ENCODE measurements around the gene NME7. TPM values are rescaled to one million over a fixed set of nuclear protein-coding genes. Genes with fewer than 3 reads are reported as not detected.

NME7 gene
- total and polyA plus RNA-seq, 4 donors, result 13.3 to 23.5 (median 17.7) TPM

GRCh38 chr1:169121146-169121923 is 246.3 kb downstream of the NME7 start:
- DNase-seq (no peak), ATAC-seq (ENCODE audit: low FRiP score) (no peak)
- no peaks in the 10 kb centered on the region for H3K4me1 ChIP-seq (ENCODE audit: control insufficient read depth in 1 of 2, insufficient read depth in 2 of 2, low read length in 2 of 2)
- 92 to 96% methylated on average over 6 of the region's 6 CpGs for WGBS, 2 donors
- peaks cover 0 to 4% of the 10 kb centered on the region in 2 donors for H3K36me3 ChIP-seq (ENCODE audit: control insufficient read depth in 1 of 2, insufficient read depth in 2 of 2, low read length in 1 of 2)
- H3K27me3 ChIP-seq (ENCODE audit: control insufficient read depth in 1 of 2, insufficient read depth in 2 of 2, low read length in 1 of 2), result no peaks in the 10 kb centered on the region
- intact Hi-C loops (cut with DNase I), result loop anchor here in 1 of 2 donors (10.0 kb wide), 1 partner anchor 47 kb away; no protein-coding TSS in a partner anchor
- no peak overlapping the region for H3K4me3 ChIP-seq (ENCODE audit: low read length in 2 of 2)
- no peaks in the 10 kb centered on the region for H3K9me3 ChIP-seq (ENCODE audit: control insufficient read depth, low read length)
- no peak overlapping the region for H3K27ac ChIP-seq (ENCODE audit: low read depth in 1 of 2, low read length in 2 of 2)

- H3K27me3 ChIP-seq (ENCODE audit: control insufficient read depth in 1 of 2, insufficient read depth in 2 of 2, low read length in 1 of 2), result no peaks in the 10 kb centered on the region
- no peak overlapping the region for H3K27ac ChIP-seq (ENCODE audit: low read depth in 1 of 2, low read length in 2 of 2)
- no peaks in the 10 kb centered on the region for H3K4me1 ChIP-seq (ENCODE audit: control insufficient read depth in 1 of 2, insufficient read depth in 2 of 2, low read length in 2 of 2)
- H3K9me3 ChIP-seq (ENCODE audit: control insufficient read depth, low read length), result no peaks in the 10 kb centered on the region
- WGBS, 2 donors, result 77 to 78% methylated on average over 5 of the region's 5 CpGs
- intact Hi-C loops (cut with DNase I), result loop anchor here in 1 of 2 donors (10.0 kb wide), 1 partner anchor 45 kb away; no protein-coding TSS in a partner anchor
- DNase-seq (no peak), ATAC-seq (ENCODE audit: low FRiP score) (no peak)
- no peak overlapping the region for H3K4me3 ChIP-seq (ENCODE audit: low read length in 2 of 2)
- peaks cover 0 to 4% of the 10 kb centered on the region in 2 donors for H3K36me3 ChIP-seq (ENCODE audit: control insufficient read depth in 1 of 2, insufficient read depth in 2 of 2, low read length in 1 of 2)
Observed at GRCh38 chr1:169120066-169120465, 247.5 kb downstream of the NME7 start.

DNA sequence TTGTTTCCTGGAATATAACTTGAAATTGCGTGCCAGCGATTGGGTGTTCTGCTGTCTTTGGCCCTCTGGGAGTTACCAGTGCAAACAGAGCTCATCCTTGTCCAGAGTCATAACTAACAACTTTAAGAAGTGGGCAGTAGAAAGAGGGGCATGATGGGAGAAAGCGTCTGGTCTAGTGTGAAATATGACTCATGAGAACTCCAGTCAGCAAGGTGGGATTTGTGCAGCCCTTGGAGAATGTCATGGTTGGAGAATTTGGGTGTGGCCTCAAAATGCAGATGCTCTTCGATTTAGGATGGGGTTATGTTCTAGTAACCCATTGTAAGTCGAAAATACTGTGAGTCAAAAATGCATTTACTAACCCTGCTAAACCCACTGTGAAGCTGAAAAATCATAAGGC is 248.2 kb downstream of the NME7 start:
- no peaks in the 10 kb centered on the region for H3K27me3 ChIP-seq (ENCODE audit: control insufficient read depth in 1 of 2, insufficient read depth in 2 of 2, low read length in 1 of 2)
- intact Hi-C loops (cut with DNase I), result no loop called here
- H3K4me3 ChIP-seq (ENCODE audit: low read length in 2 of 2), result no peak overlapping the region
- DNase-seq, result no peak
- ATAC-seq (ENCODE audit: low FRiP score), result no peak
- 77 to 87% methylated on average over 5 of the region's 5 CpGs for WGBS, 2 donors
- peaks cover 0 to 4% of the 10 kb centered on the region in 2 donors for H3K36me3 ChIP-seq (ENCODE audit: control insufficient read depth in 1 of 2, insufficient read depth in 2 of 2, low read length in 1 of 2)
- no peaks in the 10 kb centered on the region for H3K9me3 ChIP-seq (ENCODE audit: control insufficient read depth, low read length)
- no peaks in the 10 kb centered on the region for H3K4me1 ChIP-seq (ENCODE audit: control insufficient read depth in 1 of 2, insufficient read depth in 2 of 2, low read length in 2 of 2)
- H3K27ac ChIP-seq (ENCODE audit: low read depth in 1 of 2, low read length in 2 of 2), result no peak overlapping the region

DNA sequence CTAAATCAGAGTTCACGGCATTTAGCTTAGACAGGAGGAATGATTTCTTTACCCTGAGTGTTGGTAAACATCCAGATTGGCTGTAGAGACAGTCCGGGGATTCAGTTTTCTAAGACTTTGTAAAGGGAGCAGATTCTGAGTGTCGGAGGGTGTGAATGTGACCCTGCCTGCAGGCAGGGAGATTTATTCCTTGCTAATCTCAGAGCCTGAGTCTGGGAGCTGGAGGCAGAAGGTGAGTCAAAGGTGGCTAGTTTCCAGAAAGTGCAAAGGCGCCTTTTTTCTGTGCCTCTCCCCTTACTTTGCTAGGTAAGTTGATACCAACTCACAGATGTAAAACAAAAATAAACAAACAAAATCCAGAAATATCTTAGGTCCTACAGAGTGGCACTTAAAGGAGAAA is 249.4 kb downstream of the NME7 start:
- WGBS, 2 donors, result 94 to 96% methylated on average over 4 of the region's 4 CpGs
- ATAC-seq (ENCODE audit: low FRiP score) (no peak), DNase-seq (no peak)
- peaks cover 0 to 2% of the 10 kb centered on the region in 2 donors for H3K4me1 ChIP-seq (ENCODE audit: control insufficient read depth in 1 of 2, insufficient read depth in 2 of 2, low read length in 2 of 2)
- peaks cover 0 to 4% of the 10 kb centered on the region in 2 donors for H3K36me3 ChIP-seq (ENCODE audit: control insufficient read depth in 1 of 2, insufficient read depth in 2 of 2, low read length in 1 of 2)
- no peak overlapping the region for H3K4me3 ChIP-seq (ENCODE audit: low read length in 2 of 2)
- intact Hi-C loops (cut with DNase I), result no loop called here
- no peaks in the 10 kb centered on the region for H3K27me3 ChIP-seq (ENCODE audit: control insufficient read depth in 1 of 2, insufficient read depth in 2 of 2, low read length in 1 of 2)
- no peaks in the 10 kb centered on the region for H3K9me3 ChIP-seq (ENCODE audit: control insufficient read depth, low read length)
- no peak overlapping the region for H3K27ac ChIP-seq (ENCODE audit: low read depth in 1 of 2, low read length in 2 of 2)

DNA sequence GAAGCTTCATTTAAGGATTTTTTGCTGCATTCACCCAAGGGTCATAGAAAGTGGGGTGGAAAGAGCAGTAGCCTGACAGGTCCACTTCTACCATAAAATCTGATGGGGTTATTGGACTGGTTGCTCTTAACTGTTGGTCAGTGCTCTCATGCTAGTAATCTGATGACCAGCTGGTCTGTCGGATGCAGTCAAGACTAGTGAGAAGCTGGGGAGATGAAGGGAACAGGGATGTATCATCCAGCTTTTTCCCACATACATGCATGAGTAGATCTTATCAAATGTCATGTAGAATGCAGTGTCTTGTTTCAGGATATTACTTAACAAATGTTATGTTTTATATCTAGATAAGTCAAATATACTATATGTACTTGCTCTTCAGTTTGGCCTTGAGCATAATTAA is 250.0 kb downstream of the NME7 start:
- DNase-seq (no peak), ATAC-seq (ENCODE audit: low FRiP score) (no peak)
- Histone ChIP-seq H3K27ac (ENCODE audit: low read depth in 1 of 2, low read length in 2 of 2) (no peak overlapping the region), H3K9me3 (ENCODE audit: control insufficient read depth, low read length) (no peaks in the 10 kb centered on the region), H3K4me3 (ENCODE audit: low read length in 2 of 2) (no peak overlapping the region), H3K4me1 (ENCODE audit: control insufficient read depth in 1 of 2, insufficient read depth in 2 of 2, low read length in 2 of 2) (peaks cover 0 to 2% of the 10 kb centered on the region in 2 donors), H3K27me3 (ENCODE audit: control insufficient read depth in 1 of 2, insufficient read depth in 2 of 2, low read length in 1 of 2) (no peaks in the 10 kb centered on the region), H3K36me3 (ENCODE audit: control insufficient read depth in 1 of 2, insufficient read depth in 2 of 2, low read length in 1 of 2) (peaks cover 0 to 4% of the 10 kb centered on the region in 2 donors)
- intact Hi-C loops (cut with DNase I), result no loop called here
- WGBS, 2 donors, result 87 to 94% methylated on average over 1 of the region's 1 CpG

GRCh38 chr1:169117014-169117413 is 250.6 kb downstream of the NME7 start:
- H3K36me3 ChIP-seq (ENCODE audit: control insufficient read depth in 1 of 2, insufficient read depth in 2 of 2, low read length in 1 of 2), result peaks cover 0 to 4% of the 10 kb centered on the region in 2 donors

GRCh38 chr1:169115891-169116585 is 251.6 kb downstream of the NME7 start:
- intact Hi-C loops (cut with DNase I), result no loop called here

More at GRCh38 chr1:169117014-169117413, 250.6 kb downstream of the NME7 start:
- H3K27ac ChIP-seq (ENCODE audit: low read depth in 1 of 2, low read length in 2 of 2), result no peak overlapping the region
- no peaks in the 10 kb centered on the region for H3K27me3 ChIP-seq (ENCODE audit: control insufficient read depth in 1 of 2, insufficient read depth in 2 of 2, low read length in 1 of 2)
- H3K4me1 ChIP-seq (ENCODE audit: control insufficient read depth in 1 of 2, insufficient read depth in 2 of 2, low read length in 2 of 2), result peaks cover 0 to 2% of the 10 kb centered on the region in 2 donors
- H3K4me3 ChIP-seq (ENCODE audit: low read length in 2 of 2), result no peak overlapping the region
- ATAC-seq (ENCODE audit: low FRiP score) (no peak), DNase-seq (no peak)
- no peaks in the 10 kb centered on the region for H3K9me3 ChIP-seq (ENCODE audit: control insufficient read depth, low read length)
- 98% methylated on average over 2 of the region's 2 CpGs for WGBS, 2 donors
- intact Hi-C loops (cut with DNase I), result no loop called here

DNA sequence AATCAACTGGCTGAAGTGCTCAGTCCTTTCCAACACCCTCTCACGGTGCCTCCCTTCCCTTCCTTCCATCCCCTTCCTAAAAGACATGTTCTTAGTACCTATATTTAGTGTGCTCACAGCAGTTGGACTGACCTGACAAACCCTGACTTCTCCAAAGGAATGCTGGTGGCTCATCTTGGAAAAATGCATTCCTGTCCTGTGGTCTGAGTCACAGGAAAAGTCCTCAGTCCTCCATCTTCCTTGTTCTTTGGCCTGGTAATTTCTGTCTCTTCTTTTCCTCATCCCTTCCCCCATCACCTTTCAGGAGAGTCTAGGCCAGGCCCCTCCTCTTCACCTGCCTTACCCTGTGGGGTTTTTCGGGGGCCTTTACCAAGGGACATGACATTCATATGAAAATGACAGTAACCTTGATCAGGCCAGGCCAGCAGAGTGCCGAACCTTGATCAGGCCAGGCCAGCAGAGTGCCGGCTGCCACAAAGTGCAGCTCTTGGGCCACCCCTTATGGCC is 253.9 kb downstream of the NME7 start:
- peaks cover 0 to 2% of the 10 kb centered on the region in 2 donors for H3K4me1 ChIP-seq (ENCODE audit: control insufficient read depth in 1 of 2, insufficient read depth in 2 of 2, low read length in 2 of 2)
- ATAC-seq (ENCODE audit: low FRiP score), result no peak

More at GRCh38 chr1:169115891-169116585, 251.6 kb downstream of the NME7 start:
- Histone ChIP-seq H3K4me1 (ENCODE audit: control insufficient read depth in 1 of 2, insufficient read depth in 2 of 2, low read length in 2 of 2) (peaks cover 0 to 2% of the 10 kb centered on the region in 2 donors), H3K27ac (ENCODE audit: low read depth in 1 of 2, low read length in 2 of 2) (no peak overlapping the region), H3K36me3 (ENCODE audit: control insufficient read depth in 1 of 2, insufficient read depth in 2 of 2, low read length in 1 of 2) (no peaks in the 10 kb centered on the region), H3K4me3 (ENCODE audit: low read length in 2 of 2) (no peak overlapping the region), H3K27me3 (ENCODE audit: control insufficient read depth in 1 of 2, insufficient read depth in 2 of 2, low read length in 1 of 2) (no peaks in the 10 kb centered on the region), H3K9me3 (ENCODE audit: control insufficient read depth, low read length) (no peaks in the 10 kb centered on the region)
- DNase-seq, result peak in 1 of 2 donors; percentile 76
- peak; percentile 45 for ATAC-seq (ENCODE audit: low FRiP score)
- WGBS, 2 donors, result 85 to 90% methylated on average over 14 of the region's 14 CpGs

More for the DNA sequence above, 253.9 kb downstream of the NME7 start:
- Histone ChIP-seq H3K27ac (ENCODE audit: low read depth in 1 of 2, low read length in 2 of 2) (no peak overlapping the region), H3K36me3 (ENCODE audit: control insufficient read depth in 1 of 2, insufficient read depth in 2 of 2, low read length in 1 of 2) (no peaks in the 10 kb centered on the region), H3K27me3 (ENCODE audit: control insufficient read depth in 1 of 2, insufficient read depth in 2 of 2, low read length in 1 of 2) (no peaks in the 10 kb centered on the region), H3K9me3 (ENCODE audit: control insufficient read depth, low read length) (no peaks in the 10 kb centered on the region), H3K4me3 (ENCODE audit: low read length in 2 of 2) (no peak overlapping the region)
- intact Hi-C loops (cut with DNase I), result no loop called here
- no peak for DNase-seq
- 60 to 61% methylated on average over 4 of the region's 4 CpGs for WGBS, 2 donors

Measured in aorta (tissue), 5 donors.